Measurements from ENCODE around the gene FTCD. TPM values are rescaled to one million over a fixed set of nuclear protein-coding genes. Genes with fewer than 3 reads are reported as not detected.
"Not testable (repeated sequence)": the region's sequence is repeated elsewhere in the genome, so short reads cannot be mapped to it uniquely, and the experiment has no call there.

The FTCD gene
- total RNA-seq, 1 donor from 2014 or later, result 2.3 TPM

DNA sequence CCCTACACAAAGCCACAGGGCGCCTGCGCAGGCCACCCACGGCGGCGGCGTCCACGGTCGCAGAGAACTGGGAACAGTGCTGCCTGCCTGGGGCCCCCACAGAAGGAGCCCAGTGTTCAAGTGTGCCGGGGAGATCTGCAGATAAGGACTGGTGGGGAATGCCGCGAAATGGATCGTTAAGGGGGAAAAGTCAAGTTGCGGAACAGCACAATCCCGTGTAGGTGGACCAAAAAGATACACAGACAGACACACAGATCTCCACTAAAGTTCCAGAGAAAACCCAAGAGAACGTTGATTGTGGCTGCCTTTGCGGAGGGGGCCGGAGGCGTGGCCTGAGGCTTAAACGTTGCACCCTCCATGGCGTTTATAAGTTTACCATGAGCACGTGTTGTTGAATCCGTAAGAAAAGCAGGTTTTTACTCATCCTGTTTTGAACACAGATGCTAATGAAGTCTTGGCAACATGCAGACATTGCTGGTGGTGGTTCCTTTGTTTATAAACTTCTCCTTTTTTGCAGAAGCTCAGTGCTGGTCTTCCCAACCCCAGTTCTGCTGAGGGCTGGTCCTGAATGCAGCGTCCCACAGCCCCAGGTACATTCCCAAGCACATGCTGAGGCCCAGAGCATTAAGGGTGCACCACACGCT is 24.8 kb upstream of the FTCD start:
- Mint-ChIP-seq H3K27ac (ENCODE audit: unreplicated experiment) (no peak overlapping the region), H3K36me3 (ENCODE audit: unreplicated experiment) (peaks cover 5% of the 10 kb centered on the region), H3K9me3 (ENCODE audit: unreplicated experiment) (peaks cover 18% of the 10 kb centered on the region), H3K4me1 (ENCODE audit: unreplicated experiment) (peaks cover 6% of the 10 kb centered on the region), H3K27me3 (ENCODE audit: unreplicated experiment) (peaks cover 2% of the 10 kb centered on the region), H3K4me3 (ENCODE audit: unreplicated experiment) (no peak overlapping the region)
- DNase-seq (ENCODE audit: extremely low spot score, unreplicated experiment), result no peak
- TF ChIP-seq, protein P1, sequence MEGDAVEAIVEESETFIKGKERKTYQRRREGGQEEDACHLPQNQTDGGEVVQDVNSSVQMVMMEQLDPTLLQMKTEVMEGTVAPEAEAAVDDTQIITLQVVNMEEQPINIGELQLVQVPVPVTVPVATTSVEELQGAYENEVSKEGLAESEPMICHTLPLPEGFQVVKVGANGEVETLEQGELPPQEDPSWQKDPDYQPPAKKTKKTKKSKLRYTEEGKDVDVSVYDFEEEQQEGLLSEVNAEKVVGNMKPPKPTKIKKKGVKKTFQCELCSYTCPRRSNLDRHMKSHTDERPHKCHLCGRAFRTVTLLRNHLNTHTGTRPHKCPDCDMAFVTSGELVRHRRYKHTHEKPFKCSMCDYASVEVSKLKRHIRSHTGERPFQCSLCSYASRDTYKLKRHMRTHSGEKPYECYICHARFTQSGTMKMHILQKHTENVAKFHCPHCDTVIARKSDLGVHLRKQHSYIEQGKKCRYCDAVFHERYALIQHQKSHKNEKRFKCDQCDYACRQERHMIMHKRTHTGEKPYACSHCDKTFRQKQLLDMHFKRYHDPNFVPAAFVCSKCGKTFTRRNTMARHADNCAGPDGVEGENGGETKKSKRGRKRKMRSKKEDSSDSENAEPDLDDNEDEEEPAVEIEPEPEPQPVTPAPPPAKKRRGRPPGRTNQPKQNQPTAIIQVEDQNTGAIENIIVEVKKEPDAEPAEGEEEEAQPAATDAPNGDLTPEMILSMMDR (IDR thresholded peaks at IDR 0.05), result no peak

DNA sequence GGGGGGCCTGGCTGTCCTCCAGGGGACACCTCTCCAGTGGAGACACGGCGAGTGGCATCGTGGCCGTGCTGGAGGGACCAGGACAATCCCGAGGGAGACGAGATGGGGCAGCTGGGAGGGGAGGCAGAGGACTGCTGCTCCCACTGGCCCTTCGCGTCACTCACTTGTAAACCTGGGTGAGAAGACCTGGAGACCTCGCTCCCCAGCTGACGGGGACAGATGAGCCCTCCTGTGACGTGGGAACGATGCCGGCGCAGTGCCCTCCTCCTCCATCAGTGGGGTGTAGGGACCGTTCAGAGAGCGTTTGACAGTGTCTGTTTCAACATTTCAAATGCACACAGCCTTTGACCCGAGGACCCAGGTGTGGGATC is 24.3 kb upstream of the FTCD start:
- H3K9me3 Mint-ChIP-seq (ENCODE audit: unreplicated experiment), result peaks cover 23% of the 10 kb centered on the region
- DNase-seq (ENCODE audit: extremely low spot score, unreplicated experiment), result peak; percentile 75
- H3K27ac Mint-ChIP-seq (ENCODE audit: unreplicated experiment), result no peak overlapping the region
- peaks cover 6% of the 10 kb centered on the region for H3K4me1 Mint-ChIP-seq (ENCODE audit: unreplicated experiment)
- H3K27me3 Mint-ChIP-seq (ENCODE audit: unreplicated experiment), result peaks cover 2% of the 10 kb centered on the region
- H3K36me3 Mint-ChIP-seq (ENCODE audit: unreplicated experiment), result peaks cover 10% of the 10 kb centered on the region
- TF ChIP-seq, protein P1 (IDR thresholded peaks at IDR 0.05), result no peak
- no peak overlapping the region for H3K4me3 Mint-ChIP-seq (ENCODE audit: unreplicated experiment)

DNA sequence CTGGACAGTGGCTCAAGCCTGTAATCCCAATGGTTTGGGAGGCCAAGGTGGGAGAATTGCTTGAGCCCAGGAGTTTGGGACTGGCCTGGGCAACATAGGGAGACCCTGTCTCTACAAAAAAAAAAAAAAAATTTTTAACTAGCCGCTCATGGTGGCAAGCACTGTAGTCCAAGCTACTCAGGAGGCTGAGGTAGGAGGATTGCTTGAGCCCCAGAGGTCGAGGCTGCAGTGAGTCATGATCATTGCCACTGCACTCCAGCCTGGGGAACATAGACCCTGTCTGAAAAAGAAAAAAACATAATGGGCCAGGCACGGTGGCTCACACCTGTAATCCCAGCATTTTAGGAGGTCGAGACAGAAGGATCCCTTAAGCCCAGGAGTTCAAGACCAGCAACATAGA is 23.6 kb upstream of the FTCD start:
- Mint-ChIP-seq H3K27me3 (ENCODE audit: unreplicated experiment) (peaks cover 2% of the 10 kb centered on the region), H3K4me3 (ENCODE audit: unreplicated experiment) (no peak overlapping the region), H3K36me3 (ENCODE audit: unreplicated experiment) (peaks cover 15% of the 10 kb centered on the region), H3K4me1 (ENCODE audit: unreplicated experiment) (peaks cover 6% of the 10 kb centered on the region), H3K27ac (ENCODE audit: unreplicated experiment) (no peak overlapping the region), H3K9me3 (ENCODE audit: unreplicated experiment) (peaks cover 28% of the 10 kb centered on the region)
- TF ChIP-seq, protein P1 (IDR thresholded peaks at IDR 0.05), result no peak
- DNase-seq (ENCODE audit: extremely low spot score, unreplicated experiment), result no peak

DNA sequence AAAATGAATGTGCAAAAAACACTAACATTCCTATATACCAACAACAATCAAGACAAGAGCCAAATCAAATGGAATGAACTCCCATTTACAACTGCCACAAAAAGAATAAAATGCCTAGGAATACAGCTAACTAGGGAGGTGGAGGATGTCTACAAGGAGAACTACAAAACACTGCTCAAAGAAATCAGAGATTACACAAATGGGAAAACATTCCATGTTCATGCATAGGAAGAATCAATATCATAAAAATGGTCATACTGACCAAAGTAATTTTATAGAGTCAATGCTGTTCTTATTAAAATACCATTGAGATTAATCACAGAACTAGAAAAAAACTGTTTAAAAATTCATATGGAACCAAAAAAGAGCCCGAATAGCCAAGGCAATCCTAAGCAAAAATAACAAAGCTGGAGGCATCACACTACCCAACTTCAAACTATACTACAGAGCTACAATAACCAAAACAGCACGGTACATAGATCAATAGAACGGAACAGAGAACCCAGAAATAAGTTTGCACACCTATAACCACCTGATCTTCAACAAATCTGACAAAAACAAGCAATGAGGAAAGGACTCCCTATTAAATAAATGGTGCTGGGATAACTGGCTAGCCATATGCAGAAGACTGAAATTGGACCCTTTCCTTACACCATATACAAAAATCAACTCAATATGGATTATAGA is 21.2 kb upstream of the FTCD start:
- not testable (repeated sequence) for DNase-seq (ENCODE audit: extremely low spot score, unreplicated experiment); H3K27me3 Mint-ChIP-seq (ENCODE audit: unreplicated experiment); H3K4me1 Mint-ChIP-seq (ENCODE audit: unreplicated experiment); H3K4me3 Mint-ChIP-seq (ENCODE audit: unreplicated experiment); H3K27ac Mint-ChIP-seq (ENCODE audit: unreplicated experiment)
- Mint-ChIP-seq H3K9me3 (ENCODE audit: unreplicated experiment) (peaks cover 28% of the 10 kb centered on the region), H3K36me3 (ENCODE audit: unreplicated experiment) (peaks cover 17% of the 10 kb centered on the region)

DNA sequence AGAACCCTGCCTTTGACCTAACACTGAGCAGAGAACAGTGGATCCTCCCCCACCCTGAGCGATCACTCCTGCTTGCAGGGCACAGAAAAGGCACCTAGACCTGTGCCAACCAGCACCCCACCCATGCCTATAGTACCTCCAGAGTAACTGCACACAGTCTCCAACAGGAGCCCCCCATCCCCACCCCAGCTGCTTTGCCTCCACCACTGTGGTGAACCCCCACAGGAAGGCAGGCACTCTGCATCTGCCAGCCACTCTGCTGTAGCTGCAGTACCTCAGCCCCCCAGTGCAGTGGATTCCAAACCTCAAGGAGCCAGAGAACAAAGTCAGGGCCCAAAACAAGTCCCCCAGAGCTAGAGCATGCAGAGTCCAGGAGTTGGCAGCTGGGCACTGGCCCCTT is 18.2 kb upstream of the FTCD start:
- H3K4me3 Mint-ChIP-seq (ENCODE audit: unreplicated experiment), result no peak overlapping the region
- DNase-seq (ENCODE audit: extremely low spot score, unreplicated experiment), result no peak

More for the DNA sequence above, 18.2 kb upstream of the FTCD start:
- peaks cover 14% of the 10 kb centered on the region for H3K36me3 Mint-ChIP-seq (ENCODE audit: unreplicated experiment)
- TF ChIP-seq, protein P1 (IDR thresholded peaks at IDR 0.05), result no peak
- H3K27me3 Mint-ChIP-seq (ENCODE audit: unreplicated experiment), result peaks cover 2% of the 10 kb centered on the region
- no peaks in the 10 kb centered on the region for H3K4me1 Mint-ChIP-seq (ENCODE audit: unreplicated experiment)
- no peak overlapping the region for H3K27ac Mint-ChIP-seq (ENCODE audit: unreplicated experiment)
- H3K9me3 Mint-ChIP-seq (ENCODE audit: unreplicated experiment), result peaks cover 28% of the 10 kb centered on the region

Measured in osteocyte (in vitro differentiated cells).